Activated gamma-delta T cell treated with Interleukin-2 at 50 U/mL for 16 hours (primary cell): ENCODE measurements around the gene ZNF543.
A peak's percentile ranks its signal among the peaks of the same experiment; 100 is the strongest.
"Not testable (repeated sequence)": the region's sequence is repeated elsewhere in the genome, so short reads cannot be mapped to it uniquely, and the experiment has no call there.

ENCODE experiments used
- DNase-seq: peaks from one replicate; pipeline ENCODE4 v3.0.0-alpha.2; 2020

ZNF543 gene

DNA sequence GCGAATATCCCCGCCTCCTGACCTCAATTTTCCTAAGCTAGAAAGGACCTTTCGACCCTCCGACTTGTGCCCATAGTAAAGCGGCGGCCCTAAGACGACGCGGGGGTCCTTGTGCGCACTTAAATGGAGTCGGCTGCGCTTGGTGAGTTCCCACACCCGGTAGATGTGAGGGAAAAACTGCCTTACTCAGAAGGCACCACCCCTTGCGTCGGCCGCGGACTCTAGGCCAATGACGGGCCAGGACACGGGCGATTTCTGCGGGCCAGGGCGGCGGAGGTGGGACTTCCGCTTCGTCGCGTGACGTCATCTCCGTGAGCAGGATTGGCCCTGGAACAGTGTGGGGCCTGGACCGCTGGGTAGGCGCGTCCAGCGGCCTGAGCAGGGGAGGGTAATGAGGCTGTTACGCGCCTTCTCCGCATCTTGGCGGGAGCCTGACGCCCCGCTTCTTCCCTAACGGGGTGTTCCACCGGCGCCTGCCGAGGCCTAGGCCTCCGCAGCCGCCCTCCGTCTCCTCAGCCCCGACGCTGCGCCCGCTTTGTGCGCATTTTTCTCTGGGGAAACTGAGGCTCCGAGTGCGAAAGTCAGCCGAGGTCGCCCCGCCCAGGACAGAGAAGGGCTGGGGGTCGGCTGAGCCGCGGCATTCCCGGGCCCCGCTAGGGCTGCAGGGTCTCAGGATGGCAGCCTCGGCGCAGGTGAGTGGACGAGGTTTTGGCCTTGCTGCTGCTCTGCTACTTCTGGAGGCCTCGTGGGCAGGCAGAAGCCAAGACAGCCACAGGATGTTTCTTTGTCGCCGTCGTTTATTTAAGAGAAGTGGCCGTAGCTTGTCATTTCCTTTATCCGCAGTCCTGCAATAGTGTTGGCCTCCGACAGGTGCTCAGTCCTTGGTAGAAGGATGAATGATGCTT, at the start of gene ZNF543:
Gene ZNF543, plus strand, starts transcription at position 293 of the 905 bp plus-strand sequence. Its CDS starts 382 bp downstream, at position 675.
- peak; percentile 89 for DNase-seq

DNA sequence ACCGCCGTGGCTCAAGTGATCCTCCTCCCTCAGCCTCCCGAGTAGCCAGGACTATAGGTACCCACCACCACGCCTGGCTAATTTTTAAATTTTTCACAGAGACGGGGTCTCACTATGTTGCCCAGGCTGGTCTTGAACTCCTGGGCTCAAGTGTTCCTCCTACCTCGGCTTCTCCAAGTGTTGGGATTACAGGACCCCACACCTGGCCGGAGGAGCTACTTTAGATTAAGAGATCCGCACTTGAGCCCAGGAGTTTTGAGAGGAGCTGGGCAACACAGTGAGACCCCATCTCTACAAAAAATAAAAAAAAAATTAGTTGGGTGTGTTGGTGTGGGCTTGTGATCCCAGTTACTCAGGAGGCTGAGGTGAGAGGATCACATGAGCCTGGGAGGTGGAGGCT, 49.0 kb upstream of the ZNF543 start:
- no peak for DNase-seq

DNA sequence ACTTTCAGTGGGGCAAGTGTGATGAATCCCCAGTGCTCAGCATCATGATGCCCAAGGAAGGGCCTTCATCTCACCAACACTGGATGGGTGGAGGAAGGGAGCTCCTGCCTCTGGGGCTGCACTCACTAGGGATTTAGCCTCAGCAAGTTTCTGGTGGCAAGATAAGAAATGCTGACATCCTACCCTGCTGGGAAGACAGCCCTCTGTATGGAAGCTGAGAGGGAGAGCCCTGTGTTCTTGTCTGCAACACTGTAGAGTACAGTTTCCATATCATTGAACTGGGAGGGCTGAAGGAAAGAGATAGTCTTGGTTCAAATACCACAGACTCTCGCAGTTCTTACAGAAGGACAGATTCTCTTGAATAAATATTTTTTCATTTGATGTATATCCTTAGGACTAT, 47.3 kb upstream of the ZNF543 start:
- no peak for DNase-seq

DNA sequence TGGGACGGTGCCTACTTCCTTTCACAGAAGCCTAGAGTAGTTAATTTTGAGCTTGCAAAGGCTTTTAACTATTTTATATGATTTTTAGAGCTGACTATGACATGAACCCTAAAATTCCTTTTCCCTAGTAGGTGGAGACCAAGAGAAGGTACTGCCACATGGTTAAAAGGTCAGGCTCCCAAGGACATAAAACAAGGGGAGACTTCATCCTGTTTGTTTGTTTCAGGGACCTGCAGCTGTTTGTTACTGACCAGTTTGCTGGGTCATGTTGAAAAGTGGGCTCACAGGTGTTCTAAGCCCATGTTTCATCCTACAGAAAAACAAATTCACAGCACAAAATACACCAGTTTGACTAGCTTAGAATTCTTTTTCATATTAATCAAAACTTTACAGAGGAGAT, 43.8 kb upstream of the ZNF543 start:
- DNase-seq = no peak

DNA sequence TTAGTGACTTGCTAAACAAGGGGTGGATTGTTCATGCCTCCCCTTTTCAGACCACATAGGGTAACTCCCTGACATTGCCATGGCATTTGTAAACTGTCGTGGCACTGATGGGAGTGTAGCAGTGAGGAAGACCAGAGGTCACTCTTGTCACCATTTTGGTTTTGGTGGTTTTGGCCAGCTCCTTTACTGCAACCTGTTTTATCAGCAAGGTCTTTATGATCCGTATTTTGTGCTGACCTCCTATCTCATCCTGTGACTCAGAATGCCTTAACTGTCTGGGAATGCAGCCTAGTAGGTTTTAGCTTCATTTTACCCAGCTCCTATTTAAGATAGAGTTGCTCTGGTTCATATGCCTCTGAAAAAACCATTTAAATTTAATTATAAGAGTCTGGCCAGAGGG, 41.8 kb upstream of the ZNF543 start:
- DNase-seq = not testable (repeated sequence)

DNA sequence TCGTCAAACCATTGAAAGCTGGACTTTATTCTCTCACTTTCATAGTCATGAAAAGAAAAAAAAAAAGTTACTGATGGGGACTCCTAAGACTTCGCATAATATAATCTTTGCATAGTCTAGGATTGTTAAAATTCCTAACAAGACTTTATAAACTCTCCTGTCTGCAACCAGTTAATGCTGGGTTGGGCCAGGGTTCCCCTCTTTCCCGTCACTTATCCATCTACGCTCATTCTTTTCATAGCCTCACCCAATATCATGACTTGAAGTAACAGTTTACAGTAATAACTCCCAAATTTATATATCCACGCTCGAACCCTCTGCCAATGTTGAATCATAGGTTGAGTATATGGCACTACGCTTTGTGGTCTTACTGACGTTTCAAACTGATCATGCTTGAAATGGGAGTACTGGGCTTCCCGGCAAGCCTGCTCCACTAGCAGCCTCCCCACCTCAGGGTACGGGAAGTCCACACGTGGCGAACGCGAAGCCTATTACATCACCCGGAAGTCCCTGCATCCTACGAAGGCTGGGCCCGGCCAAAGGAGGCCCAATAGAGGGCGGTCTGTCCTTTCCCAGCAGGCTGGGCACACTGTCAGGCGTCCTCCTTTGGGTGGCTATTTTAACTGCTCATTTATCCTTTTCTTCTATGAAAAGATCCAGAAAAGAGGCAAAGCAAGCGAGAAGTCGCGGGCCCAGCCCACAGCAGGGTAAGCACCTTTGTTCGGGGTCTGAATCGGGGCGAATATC, 40.7 kb upstream of the ZNF543 start:
- peak; percentile 68 for DNase-seq

DNA sequence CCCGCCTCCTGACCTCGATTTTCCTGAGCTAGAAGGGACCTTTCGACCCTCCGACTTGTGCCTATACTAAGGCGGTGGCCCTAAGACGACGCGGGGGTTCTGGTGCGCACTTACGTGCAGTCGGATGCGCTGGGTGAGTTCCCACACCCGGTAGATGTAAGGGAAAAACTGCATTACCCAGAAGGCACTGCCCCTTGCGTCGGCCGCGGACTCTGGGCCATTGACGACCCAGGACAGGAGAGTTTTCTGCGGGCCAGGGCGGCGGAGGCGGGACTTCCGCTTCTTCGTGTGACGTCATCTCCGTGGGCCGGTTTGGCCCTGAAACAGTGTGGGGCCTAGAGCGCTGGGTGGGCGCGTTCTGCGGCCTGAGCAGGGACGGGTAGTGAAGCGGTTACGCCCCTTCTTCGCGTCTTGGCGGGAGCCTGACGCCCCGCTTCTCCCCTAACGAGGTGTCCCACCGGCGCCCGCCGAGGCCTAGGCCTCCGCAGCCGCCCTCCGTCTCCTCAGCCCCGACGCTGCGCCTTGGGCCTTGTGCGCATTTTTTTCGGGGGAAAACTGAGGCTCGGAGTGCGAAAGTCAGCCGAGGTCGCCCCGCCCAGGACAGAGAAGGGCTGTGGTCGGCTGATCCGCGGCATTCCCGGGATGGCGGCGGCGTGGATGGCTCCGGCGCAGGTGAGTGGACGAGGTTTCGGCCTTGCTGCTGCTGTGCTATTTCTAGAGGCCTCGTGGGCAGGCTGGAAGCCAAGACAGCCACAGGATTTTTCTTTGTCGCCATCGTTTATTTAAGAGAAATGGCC, 39.9 kb upstream of the ZNF543 start, which contains the start of gene ZNF460:
Gene ZNF460, plus strand, starts transcription at position 321 of the 797 bp plus-strand sequence. Its CDS starts 322 bp downstream, at position 643.
- DNase-seq = peak; percentile 97

DNA sequence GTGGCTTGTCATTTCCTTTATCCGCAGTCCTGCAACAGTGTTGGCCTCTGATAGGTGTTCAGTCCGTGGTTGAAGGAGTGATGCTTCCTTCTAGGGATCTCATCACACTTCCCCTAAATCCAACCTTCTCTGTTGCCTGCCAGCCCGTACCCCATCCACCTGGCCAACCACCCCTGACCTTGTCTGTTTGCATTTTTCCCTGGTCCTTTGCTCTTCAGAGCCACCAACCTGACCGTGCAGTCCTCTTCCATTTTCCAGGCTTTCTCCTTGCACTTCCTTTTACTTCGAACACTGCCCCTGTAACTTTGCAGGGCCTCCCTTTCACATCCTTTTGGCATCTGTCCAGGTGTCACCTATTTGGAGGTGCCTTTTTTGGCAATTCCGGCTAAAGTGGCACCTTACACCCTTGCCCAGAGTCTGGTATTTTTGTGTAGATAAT, 39.3 kb upstream of the ZNF543 start:
- DNase-seq = peak; percentile 18

DNA sequence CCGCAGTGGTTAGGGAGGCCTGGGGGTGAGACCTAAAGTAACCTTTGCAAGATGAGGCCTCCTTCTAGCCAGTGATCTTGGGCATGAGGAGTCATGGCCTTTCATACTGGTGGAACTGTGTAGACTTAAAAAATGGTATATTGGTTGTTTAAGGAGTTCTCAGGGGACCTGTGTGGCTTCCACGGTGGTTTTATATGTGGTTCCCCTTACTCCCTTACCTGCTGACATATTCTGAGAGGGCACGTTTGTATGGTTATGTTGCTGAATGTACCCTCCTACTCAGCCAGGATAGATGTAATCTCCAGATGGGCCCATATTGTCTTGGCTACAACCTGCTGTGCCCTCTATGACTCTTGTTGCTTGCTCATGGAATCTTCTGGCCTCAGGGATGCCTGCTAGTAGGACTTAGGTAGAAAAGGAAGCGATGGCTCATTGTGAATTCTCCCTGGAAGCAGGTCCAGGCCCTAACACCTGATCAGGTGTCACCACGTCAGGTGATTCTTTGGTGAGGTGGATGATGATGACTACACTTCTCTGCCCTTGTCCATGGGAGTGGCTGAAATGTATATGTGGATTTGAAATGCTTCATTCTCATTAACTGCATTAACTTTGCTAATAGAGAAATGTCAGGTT, 38.1 kb upstream of the ZNF543 start:
- DNase-seq = no peak

DNA sequence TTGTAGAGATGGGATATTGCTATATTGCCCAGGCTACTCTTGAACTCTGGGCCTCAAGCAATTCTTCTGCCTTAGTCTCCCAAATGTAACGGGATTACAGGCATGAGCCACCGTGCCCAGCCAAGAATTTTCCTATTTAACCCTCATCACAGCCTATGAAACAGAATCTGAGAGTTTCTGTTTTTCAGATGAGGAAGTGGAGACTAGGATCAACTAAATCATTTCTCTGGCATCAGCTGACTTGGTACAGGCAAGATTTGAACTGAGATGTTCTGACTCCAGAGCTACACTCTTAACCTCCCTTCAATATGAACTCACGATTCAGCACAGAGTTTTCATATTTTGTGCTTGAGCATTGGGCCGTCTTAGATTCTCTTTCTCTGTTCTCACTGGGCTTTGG, 31.9 kb upstream of the ZNF543 start:
- DNase-seq = no peak

DNA sequence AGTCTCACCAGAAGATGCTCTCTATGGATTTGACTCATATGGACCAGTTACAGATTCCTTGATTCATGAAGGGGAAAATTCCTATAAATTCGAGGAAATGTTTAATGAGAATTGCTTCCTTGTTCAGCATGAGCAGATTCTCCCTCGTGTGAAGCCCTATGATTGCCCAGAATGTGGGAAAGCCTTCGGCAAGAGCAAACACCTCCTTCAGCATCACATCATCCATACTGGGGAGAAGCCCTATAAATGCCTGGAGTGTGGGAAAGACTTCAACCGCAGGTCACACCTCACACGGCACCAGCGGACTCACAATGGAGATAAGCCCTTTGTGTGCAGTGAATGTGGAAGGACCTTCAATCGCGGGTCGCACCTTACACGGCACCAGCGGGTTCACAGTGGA, 29.3 kb upstream of the ZNF543 start:
- no peak for DNase-seq

DNA sequence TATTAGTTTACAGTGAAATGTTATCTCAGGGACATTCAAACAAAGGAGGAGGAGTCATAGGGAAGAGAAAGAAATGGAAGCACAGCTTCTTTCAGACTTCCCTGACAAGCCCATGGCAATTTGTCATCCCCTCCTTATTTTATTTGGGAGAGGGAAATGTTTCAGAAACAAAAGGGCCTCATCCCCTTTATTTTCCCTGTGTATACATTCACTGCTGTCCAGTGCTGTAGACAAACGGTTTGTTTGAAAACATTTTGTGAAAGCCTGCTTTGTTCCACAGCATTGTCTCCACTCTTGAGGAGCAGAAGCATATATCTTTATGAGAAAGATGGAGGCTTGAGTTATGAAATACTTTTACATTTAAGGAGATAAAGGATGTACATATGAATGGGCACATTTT, 27.7 kb upstream of the ZNF543 start:
- DNase-seq = no peak

DNA sequence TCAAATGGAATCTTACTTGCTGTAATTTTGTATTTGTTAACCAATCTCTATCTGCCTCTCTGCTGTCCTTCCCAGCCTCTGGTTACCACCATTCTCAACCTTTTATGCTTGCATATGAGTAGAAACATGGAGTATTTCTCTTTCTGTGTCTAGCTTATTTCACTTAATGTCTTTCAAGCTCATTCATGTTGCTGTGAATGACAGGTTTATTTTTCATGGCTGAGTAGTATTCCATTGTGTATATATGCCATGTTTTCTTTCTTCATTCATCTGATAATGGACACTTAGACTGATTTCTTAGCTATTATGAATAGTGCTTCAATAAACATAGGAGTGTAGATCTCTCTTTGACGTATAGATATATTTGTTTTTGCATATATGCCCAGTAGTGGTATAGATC, 26.6 kb upstream of the ZNF543 start:
- DNase-seq = no peak

DNA sequence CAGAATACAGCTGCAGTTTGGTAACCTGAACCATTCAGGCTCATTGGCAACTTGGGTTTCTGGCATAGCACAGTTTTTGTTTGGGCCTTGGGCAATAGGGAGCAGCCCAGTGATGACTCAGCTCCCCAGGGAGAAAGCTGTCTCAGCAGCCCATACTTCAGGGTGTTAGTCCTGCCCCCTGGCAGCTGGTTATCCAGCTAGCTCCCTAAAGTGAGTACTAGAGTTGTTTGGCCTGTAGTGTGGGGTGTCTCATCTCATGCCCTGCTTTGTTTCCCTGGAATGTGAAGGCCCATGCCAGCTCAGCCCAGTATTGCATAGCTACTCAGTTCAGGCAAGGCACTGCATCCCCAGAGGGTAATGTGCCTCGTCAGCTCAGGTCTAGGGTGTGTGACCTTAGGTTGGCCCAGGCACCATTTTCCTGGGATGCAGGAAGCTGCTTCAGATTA, 18.2 kb upstream of the ZNF543 start:
- DNase-seq = no peak

DNA sequence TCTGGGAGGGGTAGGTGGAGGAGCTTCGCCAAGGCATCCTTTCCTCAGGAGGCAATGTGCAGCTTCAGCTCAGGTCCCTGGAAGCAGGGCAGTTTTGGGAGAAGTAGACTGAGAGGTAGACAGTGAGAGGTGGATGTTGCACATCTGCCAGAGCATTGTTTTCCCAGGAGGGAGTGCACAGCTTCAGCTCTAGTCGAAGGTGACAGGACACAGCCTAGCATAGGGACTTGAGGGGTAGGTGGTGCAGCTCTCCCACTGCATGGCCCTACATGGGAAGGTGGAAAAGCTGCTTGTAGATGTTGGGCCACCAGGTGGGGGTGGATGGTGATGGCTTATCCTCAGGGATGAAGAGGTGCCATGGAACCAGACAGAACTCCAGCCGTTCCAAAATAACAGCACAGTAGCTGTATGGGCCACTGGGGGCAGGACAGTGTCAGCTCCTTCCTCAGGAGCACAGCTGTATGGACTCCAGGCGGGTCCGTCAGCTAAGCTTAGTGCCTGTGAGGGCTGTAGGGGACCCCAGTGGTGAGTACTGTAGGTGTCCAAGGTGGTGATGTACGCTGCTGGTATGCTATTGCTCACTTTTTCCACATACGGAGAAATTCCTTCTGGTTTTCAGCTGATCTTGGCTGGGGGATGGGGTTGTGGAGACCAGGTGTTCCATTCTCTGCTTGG, 17.4 kb upstream of the ZNF543 start:
- DNase-seq = no peak

DNA sequence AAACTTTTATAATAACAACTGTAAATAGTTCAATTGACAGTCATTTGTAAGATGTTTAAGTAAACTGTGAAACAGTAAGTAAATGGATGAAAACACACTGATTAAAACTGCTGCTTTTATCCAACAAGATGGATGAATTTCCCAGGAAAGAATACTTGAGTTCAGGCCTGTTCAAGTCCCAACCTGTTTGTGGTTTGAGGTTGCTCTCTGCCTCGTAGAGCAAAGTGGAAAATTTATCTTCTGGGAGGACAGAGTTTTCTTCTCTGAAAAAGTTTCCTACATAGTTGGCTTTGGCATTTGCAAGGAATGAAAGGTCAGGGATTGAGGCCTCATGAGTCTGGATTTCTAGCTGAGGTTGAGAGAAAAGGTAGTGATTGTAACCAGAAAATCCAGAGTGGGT, 15.2 kb upstream of the ZNF543 start:
- no peak for DNase-seq

DNA sequence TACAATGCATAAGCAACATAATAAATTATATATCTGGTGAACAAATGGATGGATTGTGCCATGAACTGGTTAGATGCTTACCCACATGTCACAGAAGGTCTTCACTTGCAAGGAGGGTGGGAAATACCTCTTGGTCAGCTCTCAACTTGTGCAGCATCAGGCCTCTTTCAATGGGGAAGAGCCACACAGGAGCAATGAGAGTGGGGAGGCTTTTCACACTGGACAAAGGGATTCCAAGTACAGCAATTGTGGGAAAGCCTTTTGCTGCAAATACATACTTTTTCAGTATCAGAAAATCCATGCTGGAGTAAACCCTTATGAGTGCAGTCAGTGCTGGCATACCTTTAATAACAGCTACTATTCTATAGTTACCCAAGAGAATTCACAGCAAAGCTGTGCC, 11.8 kb upstream of the ZNF543 start:
- no peak for DNase-seq

DNA sequence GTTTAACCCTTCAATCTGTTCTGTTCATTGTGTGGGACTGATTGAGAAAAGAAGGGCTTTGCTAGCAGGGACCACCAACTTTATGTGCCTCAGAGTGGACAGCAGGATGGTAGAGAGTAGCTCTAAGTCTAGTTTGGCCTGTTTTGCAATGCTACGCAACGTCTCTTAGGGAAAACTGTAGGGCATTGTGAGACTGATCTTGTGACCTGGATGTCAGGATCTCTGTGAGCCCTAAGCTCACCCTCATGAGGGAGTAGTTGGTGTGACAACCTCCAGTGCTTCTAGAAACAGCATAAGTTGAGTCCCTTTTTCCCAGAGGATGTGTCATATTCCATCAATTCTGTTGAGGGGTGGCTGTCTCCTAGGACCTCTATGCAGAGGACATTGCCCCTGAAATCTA, 9.5 kb upstream of the ZNF543 start:
- no peak for DNase-seq

DNA sequence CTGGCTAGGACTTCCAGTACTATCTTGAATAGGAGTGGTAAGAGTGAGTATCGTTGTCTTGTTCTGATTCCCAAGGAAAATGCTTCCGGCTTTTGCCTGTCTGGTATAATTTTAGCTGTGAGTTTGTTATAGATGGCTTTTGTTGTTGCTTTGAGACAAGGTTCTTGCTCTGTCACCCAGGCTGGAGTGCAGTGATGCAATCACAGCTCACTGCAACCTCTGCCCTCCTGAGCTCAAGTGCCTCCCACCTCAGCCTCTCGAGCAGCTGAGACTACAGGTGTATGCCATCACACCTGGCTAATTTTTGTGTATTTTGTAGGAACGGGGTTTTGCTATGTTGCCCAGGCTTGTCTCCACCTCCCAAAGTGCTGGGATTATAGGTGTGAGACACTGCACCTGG, 6.1 kb upstream of the ZNF543 start:
- no peak for DNase-seq

DNA sequence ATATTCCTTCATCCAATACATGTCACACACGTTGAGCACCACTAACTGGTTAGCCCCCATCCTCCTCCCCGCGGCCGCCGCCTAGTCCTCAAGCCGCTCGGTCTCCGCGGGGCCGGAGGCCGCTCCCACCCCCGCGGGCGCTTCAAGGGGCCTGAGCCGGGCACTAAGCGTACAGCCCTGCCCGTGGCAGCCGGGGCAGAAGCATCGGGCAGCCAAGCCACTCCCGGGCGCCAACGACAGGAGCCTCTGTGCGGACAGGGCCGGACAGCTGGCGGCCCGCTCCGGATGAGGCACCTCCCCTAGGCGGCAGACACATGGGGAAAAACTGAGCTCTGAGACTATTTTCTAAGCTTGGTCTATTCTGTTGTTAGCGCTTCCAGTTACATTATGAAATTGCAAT, 2.8 kb upstream of the ZNF543 start:
- no peak for DNase-seq

DNA sequence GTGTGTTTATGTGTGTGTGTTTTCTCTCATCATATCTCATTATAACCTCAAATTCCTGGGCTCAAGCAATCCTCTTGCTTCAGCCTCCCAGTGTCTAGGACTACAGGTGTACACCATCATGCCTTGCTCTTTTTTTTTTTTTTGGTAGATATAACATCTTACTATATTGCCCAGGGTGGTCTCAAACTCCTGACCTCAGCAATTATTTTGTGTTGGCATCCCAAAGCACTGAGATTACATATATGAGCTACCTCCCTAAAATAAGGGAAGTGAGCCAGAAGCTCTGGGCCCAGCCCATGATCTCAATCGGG, 448 bp upstream of the ZNF543 start:
- no peak for DNase-seq

DNA sequence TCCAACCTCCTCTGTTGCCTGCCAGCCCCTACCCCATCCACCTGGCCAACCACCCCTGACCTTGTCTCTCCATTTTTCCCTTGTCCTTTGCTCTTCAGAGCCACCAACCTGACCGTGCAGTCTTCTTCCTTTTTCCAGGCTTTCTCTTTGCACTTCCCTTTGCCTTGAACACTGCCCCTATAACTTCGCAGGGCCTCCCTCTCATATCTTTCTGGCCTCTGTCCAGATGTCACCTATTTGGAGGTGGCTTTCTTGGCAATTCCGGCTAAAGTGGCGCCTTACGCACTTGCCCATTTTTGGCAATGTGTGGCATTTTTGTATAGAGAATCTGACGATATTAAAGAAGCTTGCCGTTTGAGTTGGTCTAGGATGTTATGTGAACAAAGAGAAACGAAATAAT, 844 bp downstream of the ZNF543 start:
- no peak for DNase-seq
